Measurements from ENCODE around the gene ADAMTS2. TPM values are rescaled to one million over a fixed set of nuclear protein-coding genes. Genes with fewer than 3 reads are reported as not detected.

Gene ADAMTS2
- polyA plus RNA-seq, 3 donors: 0.74 to 2.3 TPM; not detected in 1

- Histone ChIP-seq H2AFZ (ENCODE audit: insufficient read depth, low read depth, low read length, poor library complexity, severe bottlenecking) (no peak overlapping the region), H3K4me2 (replicated peaks; ENCODE audit: extremely low read depth, low read length, poor library complexity, severe bottlenecking) (no peak overlapping the region), H3K27me3 (ENCODE audit: control insufficient read depth in 2 of 2, insufficient read depth in 2 of 2, low read length in 2 of 2) (no peaks in the 10 kb centered on the region), H4K20me1 (ENCODE audit: insufficient read depth, low read length) (no peaks in the 10 kb centered on the region), H3K9me3 (replicated peaks in 1 of 2; ENCODE audit: control insufficient read depth in 1 of 2, insufficient read depth in 1 of 2, low read length in 2 of 2) (no peaks in the 10 kb centered on the region), H3K9ac (ENCODE audit: insufficient read depth, low read length, poor library complexity, severe bottlenecking) (no peak overlapping the region), H3K4me1 (ENCODE audit: control insufficient read depth in 1 of 2, insufficient read depth in 2 of 2, low read length in 2 of 2) (no peaks in the 10 kb centered on the region), H3K4me3 (replicated peaks in 1 of 3; ENCODE audit: low read depth in 2 of 3, low read length in 3 of 3) (no peak overlapping the region), H3K27ac (ENCODE audit: low read depth in 1 of 2, low read length in 2 of 2) (no peak overlapping the region), H3K79me2 (ENCODE audit: insufficient read depth, low read length) (no peaks in the 10 kb centered on the region), H3K36me3 (replicated peaks in 1 of 2; ENCODE audit: control insufficient read depth in 1 of 2, insufficient read depth in 2 of 2, low read length in 2 of 2) (no peaks in the 10 kb centered on the region)
- Mint-ChIP-seq H3K4me1 (no peaks in the 10 kb centered on the region), H3K27ac (no peak overlapping the region), H3K9me3 (peaks cover 0 to 2% (median 0%) of the 10 kb centered on the region in 7 donors), H3K4me3 (no peak overlapping the region), H3K36me3 (no peaks in the 10 kb centered on the region), H3K27me3 (ENCODE audit: low read depth in 3 of 3) (peaks cover 0 to 7% (median 0%) of the 10 kb centered on the region in 3 donors)
- no peak for DNase-seq
- intact Hi-C loops (cut with micrococcal nuclease): no loop called here
- 92% methylated on average over 7 of the region's 8 CpGs for WGBS (ENCODE audit: insufficient coverage)
- no peak for TF ChIP-seq CTCF (IDR thresholded peaks at IDR 0.05)
Observed at GRCh38 chr5:179198825-179199224, 146.4 kb downstream of the ADAMTS2 start.

- DNase-seq: no peak
- TF ChIP-seq CTCF (IDR thresholded peaks at IDR 0.05): no peak
- Histone ChIP-seq H3K27me3 (ENCODE audit: control insufficient read depth in 2 of 2, insufficient read depth in 2 of 2, low read length in 2 of 2) (no peaks in the 10 kb centered on the region), H4K20me1 (ENCODE audit: insufficient read depth, low read length) (no peaks in the 10 kb centered on the region), H3K9me3 (replicated peaks in 1 of 2; ENCODE audit: control insufficient read depth in 1 of 2, insufficient read depth in 1 of 2, low read length in 2 of 2) (no peaks in the 10 kb centered on the region), H3K9ac (ENCODE audit: insufficient read depth, low read length, poor library complexity, severe bottlenecking) (no peak overlapping the region), H3K27ac (ENCODE audit: low read depth in 1 of 2, low read length in 2 of 2) (no peak overlapping the region), H3K4me1 (ENCODE audit: control insufficient read depth in 1 of 2, insufficient read depth in 2 of 2, low read length in 2 of 2) (no peaks in the 10 kb centered on the region), H3K4me3 (replicated peaks in 1 of 3; ENCODE audit: low read depth in 2 of 3, low read length in 3 of 3) (no peak overlapping the region), H3K79me2 (ENCODE audit: insufficient read depth, low read length) (no peaks in the 10 kb centered on the region), H3K36me3 (replicated peaks in 1 of 2; ENCODE audit: control insufficient read depth in 1 of 2, insufficient read depth in 2 of 2, low read length in 2 of 2) (no peaks in the 10 kb centered on the region), H2AFZ (ENCODE audit: insufficient read depth, low read depth, low read length, poor library complexity, severe bottlenecking) (no peak overlapping the region), H3K4me2 (replicated peaks; ENCODE audit: extremely low read depth, low read length, poor library complexity, severe bottlenecking) (no peak overlapping the region)
- Mint-ChIP-seq H3K9me3 (peaks cover 0 to 2% (median 0%) of the 10 kb centered on the region in 7 donors), H3K27ac (no peak overlapping the region), H3K36me3 (no peaks in the 10 kb centered on the region), H3K27me3 (ENCODE audit: low read depth in 3 of 3) (peaks cover 2 to 7% (median 3%) of the 10 kb centered on the region in 3 donors), H3K4me3 (no peak overlapping the region), H3K4me1 (no peaks in the 10 kb centered on the region)
- intact Hi-C loops (cut with micrococcal nuclease): no loop called here
- WGBS (ENCODE audit: insufficient coverage): 97% methylated on average over 7 of the region's 10 CpGs
Observed at GRCh38 chr5:179196405-179197079, 148.7 kb downstream of the ADAMTS2 start.
